HepG2 (cell line): ENCODE measurements around the gene LDLRAP1. TPM values are rescaled to one million over a fixed set of nuclear protein-coding genes. Genes with fewer than 3 reads are reported as not detected.

Experiments
- ATAC-seq: fragments of 200-7000 bp; cut with Tn5 transposase; 3 replicates; pipeline ENCODE4 v1.9.1; 2020; ENCODE audit warnings: mild to moderate bottlenecking, moderate library complexity
- BruUV-seq: library from RNA; stranded (reverse); fragments of 400-500 nt; replicated peaks from 2 replicates; lab custom pipeline; 2021; lab: Mats Ljungman, UMichigan
- CTCF ChIA-PET: fragments of 300-600 bp; formaldehyde crosslinking; extraction: SDS; loops from one replicate; lab custom pipeline; 2021; ENCODE audit warnings: low total read pairs, inconsistent platforms, low intra/inter-chr PET ratio; lab: Yijun Ruan, JAX
- POLR2A ChIA-PET: fragments of 350-600 bp; sonication (Branson Sonifier 250); formaldehyde crosslinking; loops from one replicate; lab custom pipeline; 2020; ENCODE audit warnings: antibody characterized with exemption, inconsistent platforms; lab: Yijun Ruan, JAX
- DNase-seq: peaks from one replicate; pipeline ENCODE4 v3.0.0-alpha.2; 2015; ENCODE audit warnings: low spot score
- FAIRE-seq: peaks from 3 replicates; lab custom pipeline; 2011; peaks lifted over from hg19 to GRCh38; lab: Jason Lieb, UNC
- H2AFZ ChIP-seq: one replicate; pipeline ENCODE4 v1.6.1; 2011; ENCODE audit warnings: low read length, inconsistent platforms
- H3K27ac ChIP-seq: fragments of 300-600 bp; 3 replicates; pipeline ENCODE4 v1.8.0; 2011; ENCODE audit warnings: mixed run types, mild to moderate bottlenecking, mixed read lengths, low read length, inconsistent platforms; ENCODE audit not compliant: insufficient read depth; ENCODE audit errors: extremely low read length
- H3K27me3 ChIP-seq, 2 experiments: fragments of 200-600 bp in 1 of 2; 2 replicates in 1 of 2; 3 replicates in 1 of 2; pipeline versions ENCODE4 v1.6.0 to v1.8.0; 2011; ENCODE audit warnings: low read length in 2 of 2, mild to moderate bottlenecking in 2 of 2, moderate library complexity in 2 of 2, inconsistent platforms in 1 of 2; ENCODE audit not compliant: insufficient read depth in 2 of 2, control insufficient read depth in 1 of 2
- H3K36me3 ChIP-seq, 2 experiments: fragments of 200-600 bp in 1 of 2; replicated peaks in 1 of 2; 2 replicates in 1 of 2; 3 replicates in 1 of 2; pipeline versions ENCODE4 v1.5.1 to v1.8.0; 2011; ENCODE audit warnings: low read length in 2 of 2, inconsistent platforms in 1 of 2; ENCODE audit not compliant: insufficient read depth in 2 of 2, control insufficient read depth in 1 of 2
- H3K4me1 ChIP-seq: 2 replicates; pipeline ENCODE4 v1.5.1; 2012; ENCODE audit warnings: low read length, inconsistent platforms; ENCODE audit not compliant: insufficient read depth
- H3K4me2 ChIP-seq: 2 replicates; pipeline ENCODE4 v1.6.0; 2011; ENCODE audit warnings: low read depth, low read length, inconsistent platforms
- H3K4me3 ChIP-seq, 3 experiments: fragments of 200-600 bp in 1 of 3; sonication (generic), shearing (Covaris generic) in 1 of 3; replicated peaks in 1 of 3; 2 replicates each; pipeline ENCODE4 v1.5.1; 2011 to 2016; ENCODE audit warnings: low read length in 3 of 3, inconsistent platforms in 2 of 3, low read depth in 2 of 3, mild to moderate bottlenecking in 2 of 3, control low read depth in 1 of 3, mixed read lengths in 1 of 3; ENCODE audit not compliant: insufficient read depth in 1 of 3
- H3K79me2 ChIP-seq: one replicate; pipeline ENCODE4 v1.6.1; 2011; ENCODE audit warnings: low read length, inconsistent platforms; ENCODE audit not compliant: insufficient read depth
- H3K9ac ChIP-seq: 2 replicates; pipeline ENCODE4 v1.6.0; 2011; ENCODE audit warnings: mild to moderate bottlenecking, low read depth, low read length, inconsistent platforms; ENCODE audit not compliant: insufficient read depth
- H3K9me3 ChIP-seq: 2 replicates; pipeline ENCODE4 v1.5.1; 2012; ENCODE audit warnings: mild to moderate bottlenecking, low read length
- H4K20me1 ChIP-seq: 2 replicates; pipeline ENCODE4 v1.6.0; 2011; ENCODE audit warnings: inconsistent platforms, mild to moderate bottlenecking, low read length, moderate library complexity; ENCODE audit not compliant: insufficient read depth
- BATF2 ChIP-seq: sonication (generic); formaldehyde crosslinking; IDR thresholded peaks from 2 replicates; pipeline ENCODE4 v1.8.0; 2022; ENCODE audit warnings: mild to moderate bottlenecking, missing genetic modification reagents, moderate library complexity
- CAMTA2 ChIP-seq: sonication (generic); formaldehyde crosslinking; IDR thresholded peaks from 2 replicates; pipeline ENCODE4 v1.4.0; 2020; ENCODE audit warnings: mild to moderate bottlenecking, missing genetic modification reagents, borderline replicate concordance
- GTF3A ChIP-seq: sonication (generic); formaldehyde crosslinking; conservative IDR thresholded peaks from 2 replicates; pipeline ENCODE4 v1.4.0; 2020; ENCODE audit warnings: mild to moderate bottlenecking, missing genetic modification reagents
- MYNN ChIP-seq: sonication (generic); formaldehyde crosslinking; IDR thresholded peaks from 2 replicates; pipeline ENCODE4 v1.4.0; 2020; ENCODE audit warnings: mild to moderate bottlenecking, low read depth, missing genetic modification reagents
- PAF1 ChIP-seq: IDR thresholded peaks from 2 replicates; pipeline ENCODE4 v1.6.1; 2016; ENCODE audit warnings: missing genetic modification reagents, missing compliant biosample characterization
- SMARCE1 ChIP-seq: fragments of 450-650 bp; IDR thresholded peaks from 2 replicates; pipeline ENCODE4 v1.6.1; 2017; ENCODE audit warnings: borderline replicate concordance
- SOX13 ChIP-seq, 3 experiments: fragments of 450-650 bp in 1 of 3; sonication (generic) in 1 of 3; formaldehyde crosslinking in 1 of 3; IDR thresholded peaks in 2 of 3; conservative IDR thresholded peaks in 1 of 3; 2 replicates each; pipeline versions ENCODE4 v1.5.0 to v1.6.1; 2016 to 2020; ENCODE audit warnings: antibody characterized with exemption in 1 of 3, mild to moderate bottlenecking in 1 of 3, missing compliant biosample characterization in 1 of 3, missing genetic modification reagents in 1 of 3, moderate library complexity in 1 of 3
- TEAD3 ChIP-seq: optimal IDR thresholded peaks from 2 replicates; pipeline ENCODE3; 2016; ENCODE audit warnings: borderline replicate concordance
- THYN1 ChIP-seq: sonication (generic); formaldehyde crosslinking; IDR thresholded peaks from 2 replicates; pipeline ENCODE4 v1.8.1; 2023; ENCODE audit warnings: low read depth, mild to moderate bottlenecking, moderate library complexity, missing genetic modification reagents, borderline replicate concordance
- WGBS: methylation state at CpG from one replicate; pipeline ENCODE4 v1.1.6; 2017; ENCODE audit warnings: low lambda C conversion rate; 5-methylcytosine and 5-hydroxymethylcytosine counted together
- in situ Hi-C: cut with HindIII; loops from 2 replicates; pipeline ENCODE4 v1.10.0; 2017; ENCODE audit warnings: low pct_unique_long_range_greater_than_20kb; ENCODE audit not compliant: extremely low pct_ligation_motif_present
- intact Hi-C: fragments of 100-400 bp; cut with micrococcal nuclease; formaldehyde crosslinking; loops from one replicate; pipeline ENCODE4 v1.10.0; 2022; ENCODE audit not compliant: unreplicated experiment
- polyA plus RNA-seq, 8 experiments: library from polyadenylated mRNA; depleted of rRNA in 3 of 8; stranded (reverse) in 7 of 8; unstranded in 1 of 8; fragments of >200 nt; fragmentation: Illumina TruSeq in 4 of 8; extraction: Trizol in 4 of 8; gene quantifications; 2 replicates each; pipeline versions ENCODE4 v1.2.1 to v1.2.3, GENCODE V29; 2011 to 2016; ENCODE audit warnings: low read depth in 4 of 8, missing spikeins in 1 of 8, mixed read lengths in 1 of 8; ENCODE audit not compliant: insufficient read depth in 1 of 8
- total RNA-seq, 5 experiments: library from RNA; depleted of rRNA; stranded (reverse); fragments of >200 nt; fragmentation: Illumina TruSeq; extraction: Trizol; gene quantifications; 2 replicates each; pipeline ENCODE4 v1.2.3, GENCODE V29; 2016; ENCODE audit warnings: low read depth in 1 of 5

Gene LDLRAP1
- total and polyA plus RNA-seq, 2 of the 13 experiments (the other 11 are each of a cell fraction or from before 2014, with no cell fraction given), result 7.2 to 12.1 TPM

GRCh38 chr1:25564777-25565574 lies 21.6 kb downstream of the LDLRAP1 start:
- peaks cover 0 to 3% of the 10 kb centered on the region in 2 experiments; a peak in 2 of 5 replicates for H3K36me3 ChIP-seq
- H2AFZ ChIP-seq, result no peak overlapping the region
- H3K9me3 ChIP-seq, result no peaks in the 10 kb centered on the region
- H3K79me2 ChIP-seq, result no peaks in the 10 kb centered on the region
- DNase-seq, result no peak
- H3K9ac ChIP-seq, result no peak overlapping the region
- no peak for ATAC-seq
- no peak overlapping the region for H3K27ac ChIP-seq
- TF ChIP-seq SMARCE1 (no peak), GTF3A (CRISPR knock-in tag) (no peak), BATF2 (CRISPR knock-in tag) (no peak), PAF1 (no peak), SOX13 (IDR thresholded peaks at IDR 0.05) (no peak), SOX13 (CRISPR knock-in tag; conservative IDR thresholded peaks at IDR 0.05 in 1 of 2, IDR thresholded peaks at IDR 0.05 in 1 of 2) (no peak), CAMTA2 (no peak), MYNN (no peak), TEAD3 (CRISPR knock-in tag) (no peak), THYN1 (CRISPR knock-in tag) (no peak)
- ChIA-PET POLR2A (interaction anchor here (1.1 kb wide), 1 partner anchor 16 kb away, joined by 3 read pairs; no protein-coding TSS in a partner anchor), CTCF (no interaction called here)
- H3K4me1 ChIP-seq, result peaks cover 32% of the 10 kb centered on the region
- H3K27me3 ChIP-seq, result no peaks in the 10 kb centered on the region; a peak in 1 of 5 replicates
- intact Hi-C loops, result no loop called here
- FAIRE-seq, result no peak
- 81% methylated on average over 9 of the region's 14 CpGs for WGBS
- no peaks in the 10 kb centered on the region for H4K20me1 ChIP-seq
- no TSS peak for BruUV-seq
- no peak overlapping the region for H3K4me3 ChIP-seq
- in situ Hi-C loops, result loop anchor here (5.0 kb wide), 1 partner anchor 33 kb away; no protein-coding TSS in a partner anchor
- no peak overlapping the region for H3K4me2 ChIP-seq
